HG03354 (cell line): ENCODE results near the gene ARHGAP15.

ENCODE experiments used
- ATAC-seq: cut with Tn5 transposase; IDR thresholded peaks from one replicate; pipeline ENCODE4 v1.9.1; 2021; ENCODE audit warnings: mild to moderate bottlenecking; ENCODE audit not compliant: unreplicated experiment, poor library complexity, severe bottlenecking

ARHGAP15 gene

GRCh38 chr2:143629340-143629739 lies 500.1 kb downstream of the ARHGAP15 start:
- ATAC-seq: no peak

GRCh38 chr2:143632751-143633374 lies 503.6 kb downstream of the ARHGAP15 start:
- ATAC-seq: no peak

GRCh38 chr2:143633419-143633818 lies 504.2 kb downstream of the ARHGAP15 start:
- ATAC-seq: no peak

GRCh38 chr2:143635302-143635701 lies 506.1 kb downstream of the ARHGAP15 start:
- no peak for ATAC-seq

GRCh38 chr2:143635936-143636335 lies 506.7 kb downstream of the ARHGAP15 start:
- no peak for ATAC-seq

GRCh38 chr2:143640826-143641225 lies 511.6 kb downstream of the ARHGAP15 start:
- ATAC-seq: no peak

GRCh38 chr2:143645921-143646645 lies 516.9 kb downstream of the ARHGAP15 start:
- ATAC-seq: no peak

GRCh38 chr2:143649226-143649740 lies 520.1 kb downstream of the ARHGAP15 start:
- no peak for ATAC-seq

- no peak for ATAC-seq
Measured at GRCh38 chr2:143652692-143653091, 523.5 kb downstream of the ARHGAP15 start.

GRCh38 chr2:143668234-143668633 lies 539.0 kb downstream of the ARHGAP15 start:
- ATAC-seq: no peak

GRCh38 chr2:143674051-143674450 lies 544.8 kb downstream of the ARHGAP15 start:
- ATAC-seq: no peak

- no peak for ATAC-seq
Measured at GRCh38 chr2:143675021-143675420, 545.8 kb downstream of the ARHGAP15 start.

- ATAC-seq: no peak
Measured at GRCh38 chr2:143679617-143680016, 550.4 kb downstream of the ARHGAP15 start.

- no peak for ATAC-seq
Measured at GRCh38 chr2:143680885-143681405, 551.7 kb downstream of the ARHGAP15 start.

GRCh38 chr2:143682436-143683055 lies 553.3 kb downstream of the ARHGAP15 start:
- ATAC-seq: no peak

- no peak for ATAC-seq
Measured at GRCh38 chr2:143683977-143684376, 554.8 kb downstream of the ARHGAP15 start.

- no peak for ATAC-seq
Measured at GRCh38 chr2:143684551-143685320, 555.5 kb downstream of the ARHGAP15 start.

GRCh38 chr2:143685421-143686078 lies 556.3 kb downstream of the ARHGAP15 start:
- ATAC-seq: no peak

GRCh38 chr2:143686585-143687164 lies 557.5 kb downstream of the ARHGAP15 start:
- ATAC-seq: peak; percentile 69
